Measurements from ENCODE around the gene MYH15.

The MYH15 gene

GRCh38 chr3:108342837-108343486, 167.4 kb downstream of the MYH15 start:
- no peak overlapping the region for H3K27ac ChIP-seq
- no peak for DNase-seq (ENCODE audit: low spot score)
- ChIA-PET CTCF (no interaction called here), POLR2A (ENCODE audit: low non-redundant PET) (no interaction called here)
- no peak for TF ChIP-seq CTCF (conservative IDR thresholded peaks at IDR 0.05; ENCODE audit: low read depth)

GRCh38 chr3:108341911-108342310, 168.5 kb downstream of the MYH15 start:
- DNase-seq (ENCODE audit: low spot score): no peak
- CTCF ChIA-PET: interaction anchor here (0.9 kb wide), 1 partner anchor 9 kb away, joined by 3 read pairs; no protein-coding TSS in a partner anchor
- POLR2A ChIA-PET (ENCODE audit: low non-redundant PET): no interaction called here
- H3K27ac ChIP-seq: no peak overlapping the region
- TF ChIP-seq CTCF (conservative IDR thresholded peaks at IDR 0.05; ENCODE audit: low read depth): no peak

- POLR2A ChIA-PET (ENCODE audit: low non-redundant PET): no interaction called here
- DNase-seq (ENCODE audit: low spot score): no peak
- TF ChIP-seq CTCF (conservative IDR thresholded peaks at IDR 0.05; ENCODE audit: low read depth): no peak
- no peak overlapping the region for H3K27ac ChIP-seq
- CTCF ChIA-PET: interaction anchor here (0.6 kb wide), 1 partner anchor 416 kb away, joined by 3 read pairs; no protein-coding TSS in a partner anchor
These were observed 171.4 kb downstream of the MYH15 start for GRCh38 chr3:108338901-108339545.

- no peak for DNase-seq (ENCODE audit: low spot score)
- ChIA-PET POLR2A (ENCODE audit: low non-redundant PET) (no interaction called here), CTCF (no interaction called here)
- TF ChIP-seq CTCF (conservative IDR thresholded peaks at IDR 0.05; ENCODE audit: low read depth): no peak
- no peak overlapping the region for H3K27ac ChIP-seq
These were observed 175.7 kb downstream of the MYH15 start for GRCh38 chr3:108334701-108335100.

- ChIA-PET POLR2A (ENCODE audit: low non-redundant PET) (no interaction called here), CTCF (no interaction called here)
- TF ChIP-seq CTCF (conservative IDR thresholded peaks at IDR 0.05; ENCODE audit: low read depth): no peak
- DNase-seq (ENCODE audit: low spot score): no peak
- H3K27ac ChIP-seq: no peak overlapping the region
These were observed 176.4 kb downstream of the MYH15 start for GRCh38 chr3:108333961-108334360.

GRCh38 chr3:108331792-108332191, 178.6 kb downstream of the MYH15 start:
- ChIA-PET CTCF (no interaction called here), POLR2A (ENCODE audit: low non-redundant PET) (no interaction called here)
- H3K27ac ChIP-seq: no peak overlapping the region
- DNase-seq (ENCODE audit: low spot score): no peak
- no peak for TF ChIP-seq CTCF (conservative IDR thresholded peaks at IDR 0.05; ENCODE audit: low read depth)

Data from RWPE1 (cell line).